IMR-90 (cell line): ENCODE measurements around the gene AGBL1. TPM values are rescaled to one million over a fixed set of nuclear protein-coding genes. Genes with fewer than 3 reads are reported as not detected.

Experiments used
- ATAC-seq: fragments of 200-7000 bp; cut with Tn5 transposase; 2 replicates; pipeline ENCODE4 v1.9.1; 2020; ENCODE audit warnings: low read depth, mild to moderate bottlenecking, moderate library complexity
- BruUV-seq: library from RNA; stranded (reverse); fragments of 400-500 nt; replicated peaks from 2 replicates; lab custom pipeline; 2021; lab: Mats Ljungman, UMichigan
- CTCF ChIA-PET: fragments of 300-600 bp; formaldehyde crosslinking; extraction: SDS; loops from one replicate; lab custom pipeline; 2021; ENCODE audit warnings: antibody characterized with exemption; lab: Yijun Ruan, JAX
- POLR2A ChIA-PET: fragments of 300-600 bp; sonication (Branson Sonifier 250); formaldehyde crosslinking; loops from one replicate; lab custom pipeline; 2022; ENCODE audit warnings: antibody characterized with exemption; ENCODE audit not compliant: unreplicated experiment; lab: Charles Lee
- DNase-seq: peaks from one replicate; pipeline ENCODE4 v3.0.0; 2013
- H2AFZ ChIP-seq: replicated peaks from 2 replicates; pipeline ENCODE3; 2013; ENCODE audit warnings: low read length, mild to moderate bottlenecking; ENCODE audit not compliant: poor library complexity
- H2AK5ac ChIP-seq: 2 replicates; pipeline ENCODE4 v1.6.1; 2013; ENCODE audit warnings: low read depth, low read length, inconsistent platforms
- H2AK9ac ChIP-seq: replicated peaks from 2 replicates; pipeline ENCODE3; 2013; ENCODE audit warnings: mild to moderate bottlenecking, low read depth, low read length, moderate library complexity; ENCODE audit not compliant: poor library complexity
- H2BK120ac ChIP-seq: 2 replicates; pipeline ENCODE4 v1.6.1; 2013; ENCODE audit warnings: low read depth, low read length, inconsistent platforms
- H2BK15ac ChIP-seq: 3 replicates; pipeline ENCODE4 v1.6.1; 2013; ENCODE audit warnings: low read depth, low read length, inconsistent platforms
- H2BK20ac ChIP-seq: 2 replicates; pipeline ENCODE4 v1.6.1; 2013; ENCODE audit warnings: low read depth, mild to moderate bottlenecking, inconsistent platforms, low read length, moderate library complexity
- H2BK5ac ChIP-seq: 2 replicates; pipeline ENCODE4 v1.6.1; 2013; ENCODE audit warnings: mild to moderate bottlenecking, low read depth, low read length, inconsistent platforms; ENCODE audit not compliant: poor library complexity, severe bottlenecking
- H3K14ac ChIP-seq: replicated peaks from 2 replicates; pipeline ENCODE4 v1.6.1; 2013; ENCODE audit warnings: low read depth, low read length, inconsistent platforms
- H3K18ac ChIP-seq: 2 replicates; pipeline ENCODE4 v1.6.1; 2013; ENCODE audit warnings: low read depth, low read length, control low read depth
- H3K23ac ChIP-seq: 2 replicates; pipeline ENCODE4 v1.6.1; 2013; ENCODE audit warnings: low read depth, low read length, inconsistent platforms
- H3K27ac ChIP-seq: 2 replicates; pipeline ENCODE4 v1.5.1; 2013; ENCODE audit warnings: mild to moderate bottlenecking, control low read depth, low read length; ENCODE audit not compliant: insufficient read depth
- H3K27me3 ChIP-seq: 2 replicates; pipeline ENCODE4 v1.6.1; 2013; ENCODE audit warnings: low read length; ENCODE audit not compliant: control insufficient read depth, insufficient read depth
- H3K36me3 ChIP-seq: 2 replicates; pipeline ENCODE4 v1.6.1; 2013; ENCODE audit warnings: low read length, mixed read lengths; ENCODE audit not compliant: control insufficient read depth, insufficient read depth
- H3K4ac ChIP-seq: 2 replicates; pipeline ENCODE4 v1.6.1; 2013; ENCODE audit warnings: low read depth, low read length, inconsistent platforms
- H3K4me1 ChIP-seq: 2 replicates; pipeline ENCODE4 v1.6.1; 2013; ENCODE audit warnings: low read length, mixed read lengths; ENCODE audit not compliant: control insufficient read depth, insufficient read depth
- H3K4me2 ChIP-seq: 2 replicates; pipeline ENCODE4 v1.6.1; 2013; ENCODE audit warnings: low read depth, mild to moderate bottlenecking, control low read depth, low read length, moderate library complexity
- H3K4me3 ChIP-seq: 2 replicates; pipeline ENCODE4 v1.5.1; 2013; ENCODE audit warnings: low read depth, mild to moderate bottlenecking, control low read depth, low read length, moderate library complexity; ENCODE audit not compliant: insufficient read depth
- H3K56ac ChIP-seq: 2 replicates; pipeline ENCODE4 v1.6.1; 2013; ENCODE audit warnings: low read length, inconsistent platforms; ENCODE audit not compliant: insufficient read depth; ENCODE audit errors: extremely low read depth
- H3K79me1 ChIP-seq, 2 experiments: 2 replicates each; pipeline ENCODE4 v1.6.1; 2013; ENCODE audit warnings: low read length in 2 of 2, inconsistent platforms in 1 of 2, low read depth in 1 of 2
- H3K9ac ChIP-seq: 2 replicates; pipeline ENCODE4 v1.6.1; 2013; ENCODE audit warnings: low read depth, low read length, control low read depth
- H3K9me1 ChIP-seq: 2 replicates; pipeline ENCODE4 v1.6.1; 2013; ENCODE audit warnings: low read length, inconsistent platforms; ENCODE audit not compliant: insufficient read depth
- H3K9me3 ChIP-seq: 2 replicates; pipeline ENCODE4 v1.6.1; 2013; ENCODE audit warnings: low read length; ENCODE audit not compliant: control insufficient read depth, insufficient read depth
- H4K20me1 ChIP-seq: 2 replicates; pipeline ENCODE4 v1.6.1; 2013; ENCODE audit warnings: low read length, inconsistent platforms; ENCODE audit not compliant: insufficient read depth
- H4K5ac ChIP-seq: 2 replicates; pipeline ENCODE4 v1.6.1; 2013; ENCODE audit warnings: mild to moderate bottlenecking, low read depth, low read length, control low read depth
- H4K8ac ChIP-seq, 2 experiments: 2 replicates each; pipeline ENCODE4 v1.6.1; 2013; ENCODE audit warnings: low read depth in 2 of 2, low read length in 2 of 2, control low read depth in 1 of 2, inconsistent platforms in 1 of 2
- H4K91ac ChIP-seq: 2 replicates; pipeline ENCODE4 v1.6.1; 2013; ENCODE audit warnings: low read depth, low read length, inconsistent platforms; ENCODE audit not compliant: insufficient read depth
- ELK1 ChIP-seq: fragments of 150-350 bp; IDR thresholded peaks from 2 replicates; pipeline ENCODE4 v1.6.1; 2016; ENCODE audit warnings: low read depth, mild to moderate bottlenecking, low read length, moderate library complexity, borderline replicate concordance
- dilution Hi-C: fragments of 300-500 bp; cut with HindIII; formaldehyde crosslinking; loops from one replicate; pipeline ENCODE4 v1.14.3; 2018; ENCODE audit warnings: low sequenced_read_pairs; ENCODE audit not compliant: unreplicated experiment
- in situ Hi-C: fragments of 300-500 bp; cut with MboI; formaldehyde crosslinking; loops from 3 replicates; pipeline ENCODE4 v1.14.3; 2019; ENCODE audit warnings: low sequenced_read_pairs, inconsistent platforms, mixed read lengths
- intact Hi-C: fragments of 100-400 bp; cut with micrococcal nuclease; formaldehyde crosslinking; loops from 2 replicates; pipeline ENCODE4 v1.10.0; 2022
- polyA plus RNA-seq, 3 experiments: library from polyadenylated mRNA; depleted of rRNA; stranded (reverse); fragments of >200 nt; gene quantifications; 2 replicates each; pipeline ENCODE4 v1.2.3, GENCODE V29; 2012; ENCODE audit warnings: low replicate concordance in 1 of 3
- total RNA-seq: library from RNA; depleted of rRNA; stranded (reverse); fragments of >200 nt; gene quantifications from 2 replicates; pipeline ENCODE4 v1.2.3, GENCODE V29; 2012

AGBL1 gene
- total and polyA plus RNA-seq, 2 of the 4 experiments (the other 2 are of a cell fraction): not detected

DNA sequence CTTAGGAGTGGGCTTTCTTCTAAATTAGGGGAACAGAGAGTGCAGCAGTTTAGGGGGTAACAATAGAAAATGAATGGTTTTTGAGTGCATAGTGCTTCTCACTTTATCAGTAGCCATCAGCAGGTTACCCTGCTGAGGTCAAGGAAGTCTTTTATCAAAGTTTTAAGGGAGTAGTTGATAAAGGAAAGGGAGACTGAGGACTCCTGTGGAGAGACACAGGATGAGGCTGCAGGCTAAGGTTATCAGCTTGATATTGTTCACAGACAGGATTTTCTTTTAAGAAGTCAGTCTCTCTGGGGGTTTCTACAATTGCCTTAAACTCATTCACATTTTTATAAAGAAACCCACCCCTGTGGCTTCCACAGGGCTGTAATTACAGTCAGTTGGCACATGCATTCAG is 205.0 kb downstream of the AGBL1 start:
- dilution Hi-C loops (no loop called here), intact Hi-C loops (no loop called here), in situ Hi-C loops (loop anchor here (10.0 kb wide), 1 partner anchor 60 kb away; no protein-coding TSS in a partner anchor)
- H3K4me3 ChIP-seq: no peak overlapping the region
- CTCF ChIA-PET: no interaction called here
- no peaks in the 10 kb centered on the region for H3K36me3 ChIP-seq
- H3K4me2 ChIP-seq: no peak overlapping the region
- H3K79me1 ChIP-seq: no peaks in the 10 kb centered on the region
- H3K27ac ChIP-seq: no peak overlapping the region
- H4K5ac ChIP-seq: no peak overlapping the region
- H2BK5ac ChIP-seq: no peak overlapping the region
- H3K23ac ChIP-seq: no peak overlapping the region
- no peak overlapping the region for H3K14ac ChIP-seq
- H3K4me1 ChIP-seq: no peaks in the 10 kb centered on the region
- DNase-seq: no peak
- H2AFZ ChIP-seq: no peak overlapping the region
- no peaks in the 10 kb centered on the region for H4K20me1 ChIP-seq
- ATAC-seq: no peak
- H3K27me3 ChIP-seq: no peaks in the 10 kb centered on the region
- no peak overlapping the region for H2AK9ac ChIP-seq
- no TSS peak for BruUV-seq
- no peak overlapping the region for H3K4ac ChIP-seq
- no peak overlapping the region for H2BK20ac ChIP-seq
- H3K18ac ChIP-seq: no peak overlapping the region
- no peak overlapping the region for H2AK5ac ChIP-seq
- TF ChIP-seq ELK1: no peak
- H3K9ac ChIP-seq: no peak overlapping the region
- H3K56ac ChIP-seq: no peak overlapping the region
- H2BK120ac ChIP-seq: no peak overlapping the region
- no peak overlapping the region for H2BK15ac ChIP-seq
- no peak overlapping the region for H4K91ac ChIP-seq
- H4K8ac ChIP-seq: no peak overlapping the region
- POLR2A ChIA-PET: no interaction called here
- peaks cover 2% of the 10 kb centered on the region for H3K9me3 ChIP-seq
- H3K9me1 ChIP-seq: no peaks in the 10 kb centered on the region
